Psoas muscle (tissue), 8 donors: ENCODE measurements around the gene CHRD. TPM values are rescaled to one million over a fixed set of nuclear protein-coding genes. Genes with fewer than 3 reads are reported as not detected.

Experiments used
- ATAC-seq, 4 donors: fragments of 200-7000 bp; cut with Tn5 transposase; one replicate each; pipeline ENCODE4 v1.9.1; 2020; ENCODE audit warnings: moderate library complexity in 3 of 4, mild to moderate bottlenecking in 2 of 4
- DNase-seq, 2 donors: peaks; one replicate each; pipeline ENCODE4 v3.0.0-alpha.2; 2020
- H3K27ac ChIP-seq: fragments of 200-600 bp; one replicate; pipeline ENCODE4 v1.8.0; 2022
- H3K27me3 ChIP-seq, 3 donors: fragments of 200-600 bp in 1 of 3; one replicate each; pipeline versions ENCODE4 v1.6.1 to v1.8.0; 2013 to 2022; ENCODE audit warnings: low read length in 2 of 3, mild to moderate bottlenecking in 2 of 3, moderate library complexity in 1 of 3; ENCODE audit not compliant: insufficient read depth in 3 of 3
- H3K36me3 ChIP-seq, 2 donors: fragments of 200-600 bp in 1 of 2; one replicate each; pipeline versions ENCODE4 v1.6.1 to v1.8.0; 2013 to 2022; ENCODE audit warnings: low read depth in 1 of 2, mild to moderate bottlenecking in 1 of 2, moderate library complexity in 1 of 2; ENCODE audit not compliant: insufficient read depth in 1 of 2
- H3K4me1 ChIP-seq: fragments of 200-600 bp; one replicate; pipeline ENCODE4 v1.8.0; 2022
- H3K4me3 ChIP-seq: fragments of 200-600 bp; one replicate; pipeline ENCODE4 v1.8.0; 2022; ENCODE audit warnings: mild to moderate bottlenecking
- H3K9me3 ChIP-seq: fragments of 200-600 bp; one replicate; pipeline ENCODE4 v1.8.0; 2022
- WGBS, 3 donors: extraction: QIAGEN DNeasy Blood & Tissue Kit; methylation state at CpG; one replicate each; pipeline versions ENCODE4 v1.1.6 to v1.1.7; 2013; 5-methylcytosine and 5-hydroxymethylcytosine counted together
- intact Hi-C, 2 donors: fragments of 100-400 bp; cut with DNase I; formaldehyde crosslinking; loops; one replicate each; pipeline versions ENCODE4 v1.11.0 to v1.14.2; 2022
- polyA plus RNA-seq, 3 donors: library from polyadenylated mRNA; stranded (reverse); fragments of 200-250 nt; gene quantifications; one replicate each; pipeline ENCODE4 v1.2.3, GENCODE V29; 2013
- total RNA-seq, 4 donors: library from RNA; stranded (reverse); fragmentation: NEBNext Ultra II Directional in 2 of 4; extraction: Animal tissue kit (Norgen Biotek cat#: 25700) in 2 of 4; gene quantifications; one replicate each; pipeline versions ENCODE4 v1.2.1 to v1.2.4, GENCODE V29; 2021 to 2023
- TF ChIP-seq, protein P1 (sequence below): fragments of 200-600 bp; IDR thresholded peaks from one replicate; pipeline ENCODE4 v1.8.0; 2022; ENCODE audit warnings: antibody characterized with exemption
- donor health status: healthy with polysubstance abuse.
- donor health status: DM: no; HTN: no; CAD: no; lungs with moderate emphysema.
- donor health status: Bipolar disorder and iron deficiency.
- donor health status: healthy.
- donor health status: DM: yes; HTN: yes; CAD: no.
- donor health status: DM: no; HTN: no; CAD: no.
- donor health status: DM: no; HTN: no; CAD: no.
- donor health status: DM: yes; HTN: yes; CAD: no.

CHRD gene
- total and polyA plus RNA-seq, 7 donors: 2.5 to 10.5 (median 5.2) TPM

DNA sequence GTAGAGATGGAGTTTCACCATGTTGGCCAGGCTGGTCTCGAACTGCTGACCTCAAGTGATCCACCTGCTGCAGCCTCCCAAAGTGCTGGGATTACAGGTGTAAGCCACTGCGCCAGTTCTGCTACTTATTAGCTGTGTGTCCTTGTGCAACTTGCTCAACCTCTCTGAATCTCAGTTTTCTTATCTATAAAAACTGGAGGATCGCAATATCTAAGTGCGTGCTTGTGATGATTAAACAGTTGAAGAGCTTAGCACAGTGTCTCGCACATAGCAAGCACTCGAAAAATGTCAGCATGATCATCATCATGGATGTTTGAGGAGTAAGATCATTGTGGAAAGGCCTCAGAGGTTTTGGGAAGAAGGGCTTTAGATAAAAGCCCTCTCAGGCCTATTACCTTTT is 29.2 kb upstream of the CHRD start:
- Histone ChIP-seq H3K4me3 (no peak overlapping the region), H3K9me3 (no peaks in the 10 kb centered on the region), H3K27ac (no peak overlapping the region), H3K4me1 (peaks cover 7% of the 10 kb centered on the region), H3K36me3 (peaks cover 0 to 6% of the 10 kb centered on the region in 2 donors), H3K27me3 (no peaks in the 10 kb centered on the region)
- TF ChIP-seq, protein P1, sequence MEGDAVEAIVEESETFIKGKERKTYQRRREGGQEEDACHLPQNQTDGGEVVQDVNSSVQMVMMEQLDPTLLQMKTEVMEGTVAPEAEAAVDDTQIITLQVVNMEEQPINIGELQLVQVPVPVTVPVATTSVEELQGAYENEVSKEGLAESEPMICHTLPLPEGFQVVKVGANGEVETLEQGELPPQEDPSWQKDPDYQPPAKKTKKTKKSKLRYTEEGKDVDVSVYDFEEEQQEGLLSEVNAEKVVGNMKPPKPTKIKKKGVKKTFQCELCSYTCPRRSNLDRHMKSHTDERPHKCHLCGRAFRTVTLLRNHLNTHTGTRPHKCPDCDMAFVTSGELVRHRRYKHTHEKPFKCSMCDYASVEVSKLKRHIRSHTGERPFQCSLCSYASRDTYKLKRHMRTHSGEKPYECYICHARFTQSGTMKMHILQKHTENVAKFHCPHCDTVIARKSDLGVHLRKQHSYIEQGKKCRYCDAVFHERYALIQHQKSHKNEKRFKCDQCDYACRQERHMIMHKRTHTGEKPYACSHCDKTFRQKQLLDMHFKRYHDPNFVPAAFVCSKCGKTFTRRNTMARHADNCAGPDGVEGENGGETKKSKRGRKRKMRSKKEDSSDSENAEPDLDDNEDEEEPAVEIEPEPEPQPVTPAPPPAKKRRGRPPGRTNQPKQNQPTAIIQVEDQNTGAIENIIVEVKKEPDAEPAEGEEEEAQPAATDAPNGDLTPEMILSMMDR: no peak
- WGBS, 3 donors: 92 to 96% (median 96%) methylated on average over 6 of the region's 6 CpGs
- intact Hi-C loops: no loop called here
- peak in 1 of 2 donors; percentile 6 for DNase-seq
- ATAC-seq: no peak

DNA sequence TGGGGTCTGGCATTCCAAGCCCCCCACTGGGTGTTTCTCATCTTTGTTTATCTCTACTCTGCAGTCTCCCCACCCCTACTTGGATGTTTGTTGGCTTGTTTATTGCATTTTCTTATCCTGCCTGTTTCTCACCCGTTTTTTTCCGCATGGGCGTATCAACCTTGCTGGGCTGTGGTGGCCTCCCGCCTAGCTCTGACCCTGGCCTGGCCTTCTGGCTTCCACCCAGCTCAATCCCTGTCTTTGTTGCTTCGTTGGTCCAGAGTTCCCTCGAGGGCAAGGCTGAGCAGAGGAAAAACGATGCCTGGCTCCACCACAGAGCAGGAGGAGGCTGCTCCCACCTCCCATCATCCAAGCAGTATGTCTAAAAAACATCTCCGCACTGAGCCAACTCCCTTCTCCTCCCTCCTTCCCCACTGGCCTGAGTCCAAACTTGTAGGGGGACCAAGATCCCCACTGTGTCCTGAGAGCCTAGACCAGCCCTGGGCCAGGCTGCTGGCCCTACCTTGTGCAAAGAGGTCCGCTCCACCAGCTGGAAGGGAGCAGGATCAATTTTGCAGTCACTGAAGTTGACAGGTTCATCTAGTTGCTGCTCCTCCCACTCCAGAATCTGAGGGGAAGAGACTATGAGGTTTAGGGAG is 28.2 kb upstream of the CHRD start:
- ATAC-seq: no peak
- Histone ChIP-seq H3K4me1 (no peaks in the 10 kb centered on the region), H3K9me3 (no peaks in the 10 kb centered on the region), H3K4me3 (no peak overlapping the region), H3K36me3 (peaks cover 0 to 7% of the 10 kb centered on the region in 2 donors), H3K27ac (no peak overlapping the region), H3K27me3 (no peaks in the 10 kb centered on the region)
- intact Hi-C loops: no loop called here
- WGBS, 3 donors: 54 to 59% (median 58%) methylated on average over 9 of the region's 9 CpGs
- TF ChIP-seq, protein P1: no peak
- peak in 1 of 2 donors; percentile 19 for DNase-seq

DNA sequence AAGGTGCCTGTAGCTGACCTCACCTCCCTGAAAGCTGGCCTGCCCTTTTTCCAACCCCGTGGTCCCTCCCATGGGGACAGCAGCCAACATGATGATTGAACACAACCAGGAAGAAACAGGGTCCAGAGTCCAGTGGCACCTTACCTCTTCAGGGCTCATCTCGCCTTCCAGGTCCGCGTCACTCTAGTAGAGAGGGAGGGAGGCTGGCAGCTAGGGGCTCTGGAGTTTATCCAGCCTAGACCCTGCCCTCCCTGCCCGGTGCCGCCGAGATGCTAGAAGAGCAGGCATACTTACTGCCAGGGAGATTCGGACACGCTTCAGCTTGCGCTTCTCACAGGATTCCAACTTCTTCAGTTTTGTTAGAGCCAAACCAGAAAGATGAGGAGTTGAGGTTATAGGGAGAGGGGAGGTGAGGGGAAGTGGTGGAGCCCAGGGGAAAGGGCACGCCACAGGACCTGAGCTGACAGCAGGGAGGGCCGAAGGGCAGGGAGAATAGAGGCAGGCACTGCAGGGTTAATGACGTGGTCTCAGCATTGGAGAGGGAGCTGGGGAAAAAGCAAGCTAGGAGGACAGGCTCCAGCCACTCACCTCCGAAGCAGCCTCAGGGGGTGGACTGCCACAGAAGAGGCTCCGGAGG is 27.6 kb upstream of the CHRD start:
- WGBS, 3 donors: 81 to 87% (median 81%) methylated on average over 15 of the region's 15 CpGs
- DNase-seq: peak in 1 of 2 donors; percentile 44
- H3K36me3 ChIP-seq: peaks cover 0 to 10% of the 10 kb centered on the region in 2 donors

DNA sequence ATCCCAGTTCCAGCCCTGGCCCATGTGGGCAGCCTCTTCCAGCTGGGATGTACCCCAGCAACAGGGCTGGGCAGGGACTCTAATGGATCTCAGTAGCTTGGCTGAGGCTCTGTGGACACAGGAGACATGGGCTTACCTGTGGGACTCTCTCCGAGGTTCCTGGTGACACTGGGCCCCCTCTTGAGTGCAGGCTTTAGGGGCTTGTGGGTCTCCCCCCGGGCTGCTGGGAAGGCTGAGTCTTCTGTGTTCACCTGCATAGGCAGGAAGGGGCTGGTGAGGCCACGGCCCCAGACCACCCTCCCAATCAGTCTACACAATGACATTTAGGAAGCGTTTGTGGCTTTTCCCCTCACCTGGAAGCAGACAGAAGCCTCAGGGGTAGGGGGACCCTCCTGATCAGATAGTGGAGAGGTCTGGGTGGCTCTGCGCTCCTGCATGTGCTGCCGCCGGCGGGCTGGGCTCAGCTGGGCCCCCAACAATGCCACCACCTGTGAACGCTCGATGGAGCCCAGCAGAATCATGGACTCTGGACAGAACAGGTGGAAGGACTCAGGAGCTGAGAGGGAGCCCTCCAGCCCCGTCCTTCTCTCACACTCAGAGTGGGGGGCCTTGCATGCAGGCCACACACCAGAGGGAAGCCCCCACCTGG is 26.8 kb upstream of the CHRD start:
- Histone ChIP-seq H3K27me3 (no peaks in the 10 kb centered on the region), H3K4me1 (no peaks in the 10 kb centered on the region), H3K36me3 (peaks cover 0 to 10% of the 10 kb centered on the region in 2 donors), H3K4me3 (no peak overlapping the region), H3K9me3 (no peaks in the 10 kb centered on the region), H3K27ac (no peak overlapping the region)
- ATAC-seq (no peak), DNase-seq (peak in 1 of 2 donors; percentile 23)
- intact Hi-C loops: no loop called here
- 81 to 90% (median 86%) methylated on average over 9 to 11 of the region's 11 CpGs for WGBS, 3 donors
- TF ChIP-seq, protein P1: no peak

More for the DNA sequence above, 27.6 kb upstream of the CHRD start:
- Histone ChIP-seq H3K27ac (no peak overlapping the region), H3K27me3 (no peaks in the 10 kb centered on the region), H3K4me3 (no peak overlapping the region), H3K9me3 (no peaks in the 10 kb centered on the region), H3K4me1 (no peaks in the 10 kb centered on the region)
- intact Hi-C loops: no loop called here
- TF ChIP-seq, protein P1: no peak
- ATAC-seq: no peak
